H9 (cell line): ENCODE data around the gene PDGFB. TPM values are rescaled to one million over a fixed set of nuclear protein-coding genes. Genes with fewer than 3 reads are reported as not detected.

Source experiments
- DNase-seq: peaks from one replicate; pipeline ENCODE4 v3.0.0-alpha.2; 2017
- H2AFZ ChIP-seq: one replicate; pipeline ENCODE4 v1.6.1; 2013; ENCODE audit warnings: mild to moderate bottlenecking, low read length, control low read depth, moderate library complexity
- H2AK5ac ChIP-seq: 2 replicates; pipeline ENCODE4 v1.6.1; 2013; ENCODE audit warnings: low read length, control low read depth, mixed read lengths; ENCODE audit not compliant: insufficient read length
- H2BK120ac ChIP-seq: one replicate; pipeline ENCODE4 v1.6.1; 2013; ENCODE audit warnings: low read depth, mild to moderate bottlenecking, low read length, control low read depth, inconsistent platforms; ENCODE audit not compliant: poor library complexity, severe bottlenecking
- H2BK12ac ChIP-seq: 2 replicates; pipeline ENCODE4 v1.6.1; 2013; ENCODE audit warnings: low read length, control low read depth, mixed read lengths, low read depth; ENCODE audit not compliant: insufficient read length
- H2BK15ac ChIP-seq: 2 replicates; pipeline ENCODE4 v1.6.1; 2013; ENCODE audit warnings: low read depth, low read length, control low read depth
- H2BK20ac ChIP-seq: one replicate; pipeline ENCODE4 v1.6.1; 2013; ENCODE audit warnings: low read depth, mild to moderate bottlenecking, low read length, control low read depth, inconsistent platforms; ENCODE audit not compliant: poor library complexity, severe bottlenecking
- H2BK5ac ChIP-seq: 2 replicates; pipeline ENCODE4 v1.6.1; 2013; ENCODE audit warnings: low read length, control low read depth, mixed read lengths; ENCODE audit not compliant: insufficient read length
- H3K14ac ChIP-seq: 2 replicates; pipeline ENCODE4 v1.6.1; 2013; ENCODE audit warnings: low read length, control low read depth; ENCODE audit not compliant: insufficient read depth
- H3K18ac ChIP-seq: 2 replicates; pipeline ENCODE4 v1.6.1; 2013; ENCODE audit warnings: low read depth, mild to moderate bottlenecking, mixed read lengths, low read length, control low read depth; ENCODE audit not compliant: insufficient read length
- H3K23ac ChIP-seq: 2 replicates; pipeline ENCODE4 v1.6.1; 2013; ENCODE audit warnings: low read length, control low read depth, mixed read lengths, low read depth; ENCODE audit not compliant: insufficient read length
- H3K23me2 ChIP-seq: 2 replicates; pipeline ENCODE4 v1.6.1; 2013; ENCODE audit warnings: low read depth, mild to moderate bottlenecking, mixed read lengths, low read length, control low read depth; ENCODE audit not compliant: insufficient read length, poor library complexity, severe bottlenecking
- H3K27ac ChIP-seq: 2 replicates; pipeline ENCODE4 v1.5.1; 2013; ENCODE audit warnings: low read length, control low read depth, mixed read lengths, low read depth; ENCODE audit not compliant: insufficient read length
- H3K27me3 ChIP-seq: 2 replicates; pipeline ENCODE4 v1.6.1; 2013; ENCODE audit warnings: low read length, control low read depth, inconsistent platforms; ENCODE audit not compliant: insufficient read depth
- H3K4ac ChIP-seq: 2 replicates; pipeline ENCODE4 v1.6.1; 2013; ENCODE audit warnings: low read depth, mild to moderate bottlenecking, control low read depth, inconsistent platforms, low read length, moderate library complexity
- H3K4me1 ChIP-seq: 2 replicates; pipeline ENCODE4 v1.6.1; 2013; ENCODE audit warnings: low read length, control low read depth, inconsistent platforms; ENCODE audit not compliant: insufficient read depth
- H3K4me2 ChIP-seq: 2 replicates; pipeline ENCODE4 v1.6.1; 2013; ENCODE audit warnings: low read length, control low read depth, mixed read lengths; ENCODE audit not compliant: insufficient read length, insufficient read depth
- H3K56ac ChIP-seq: 2 replicates; pipeline ENCODE4 v1.6.1; 2013; ENCODE audit warnings: low read depth, mild to moderate bottlenecking, mixed read lengths, low read length, control low read depth; ENCODE audit not compliant: insufficient read length
- H3K79me1 ChIP-seq: 2 replicates; pipeline ENCODE4 v1.6.1; 2013; ENCODE audit warnings: low read depth, mild to moderate bottlenecking, moderate library complexity, low read length, control low read depth, inconsistent platforms; ENCODE audit not compliant: insufficient read depth, poor library complexity, severe bottlenecking
- H3K79me2 ChIP-seq: 2 replicates; pipeline ENCODE4 v1.6.1; 2013; ENCODE audit warnings: low read length, control low read depth, inconsistent platforms; ENCODE audit not compliant: insufficient read depth
- H3K9ac ChIP-seq: 2 replicates; pipeline ENCODE4 v1.6.1; 2013; ENCODE audit warnings: low read length, control low read depth, mixed read lengths; ENCODE audit not compliant: insufficient read length; ENCODE audit errors: extremely low read depth
- H3K9me3 ChIP-seq: one replicate; pipeline ENCODE4 v1.6.1; 2013; ENCODE audit warnings: low read depth, low read length, inconsistent platforms; ENCODE audit not compliant: control insufficient read depth
- H3T11ph ChIP-seq: one replicate; pipeline ENCODE4 v1.6.1; 2013; ENCODE audit warnings: mild to moderate bottlenecking, low read length, control low read depth, inconsistent platforms
- H4K20me1 ChIP-seq: one replicate; pipeline ENCODE4 v1.6.1; 2013; ENCODE audit not compliant: control insufficient read depth, insufficient read length, insufficient read depth
- H4K5ac ChIP-seq: 2 replicates; pipeline ENCODE4 v1.6.1; 2013; ENCODE audit warnings: low read depth, mild to moderate bottlenecking, mixed read lengths, low read length, control low read depth; ENCODE audit not compliant: insufficient read length
- H4K8ac ChIP-seq: replicated peaks from 2 replicates; pipeline ENCODE4 v1.6.1; 2013; ENCODE audit warnings: low read length, control low read depth, mixed read lengths, low read depth; ENCODE audit not compliant: insufficient read length
- H4K91ac ChIP-seq: 2 replicates; pipeline ENCODE4 v1.6.1; 2013; ENCODE audit warnings: low read depth, mild to moderate bottlenecking, moderate library complexity, mixed read lengths, low read length, control low read depth; ENCODE audit not compliant: insufficient read length
- H3K27ac Mint-ChIP-seq, 3 experiments: 2 replicates in 2 of 3; 3 replicates in 1 of 3; pipeline ENCODE4 v1.8.0; 2020 to 2021; ENCODE audit warnings: mixed read lengths in 3 of 3, mild to moderate bottlenecking in 1 of 3, moderate library complexity in 1 of 3
- H3K27me3 Mint-ChIP-seq: 2 replicates; pipeline ENCODE4 v1.8.0; 2021; ENCODE audit warnings: low read depth, mild to moderate bottlenecking, moderate library complexity, mixed read lengths
- H3K36me3 Mint-ChIP-seq, 3 experiments: 2 replicates in 2 of 3; 3 replicates in 1 of 3; pipeline ENCODE4 v1.8.0; 2020 to 2021; ENCODE audit warnings: low read depth in 3 of 3, mixed read lengths in 3 of 3; ENCODE audit not compliant: insufficient read depth in 1 of 3
- H3K4me1 Mint-ChIP-seq, 2 experiments: 2 replicates each; pipeline ENCODE4 v1.8.0; 2020; ENCODE audit warnings: mixed read lengths in 2 of 2
- H3K4me3 Mint-ChIP-seq, 2 experiments: 2 replicates in 1 of 2; 3 replicates in 1 of 2; pipeline ENCODE4 v1.8.0; 2020 to 2021; ENCODE audit warnings: mild to moderate bottlenecking in 2 of 2, mixed read lengths in 2 of 2, moderate library complexity in 1 of 2
- H3K9me3 Mint-ChIP-seq, 2 experiments: 2 replicates in 1 of 2; 3 replicates in 1 of 2; pipeline ENCODE4 v1.8.0; 2020; ENCODE audit warnings: mild to moderate bottlenecking in 2 of 2, mixed read lengths in 2 of 2, moderate library complexity in 1 of 2
- WGBS: extraction: QIAGEN DNeasy Blood & Tissue Kit; methylation state at CpG from one replicate; pipeline ENCODE4 v1.1.7; 2013; ENCODE audit warnings: missing lambda C conversion rate, low lambda C conversion rate, mixed read lengths; ENCODE audit not compliant: insufficient read length; ENCODE audit errors: extremely low coverage; 5-methylcytosine and 5-hydroxymethylcytosine counted together
- total RNA-seq: library from RNA; stranded (reverse); gene quantifications from 2 replicates; pipeline ENCODE4 v1.2.1, GENCODE V29; 2021
- TF ChIP-seq, protein P1 (sequence below): fragments of 200-600 bp; sonication (generic); conservative IDR thresholded peaks from 3 replicates; pipeline ENCODE4 v1.8.0; 2021; ENCODE audit warnings: antibody characterized with exemption, mild to moderate bottlenecking

PDGFB gene
- total RNA-seq, 1 experiment from 2014 or later = 6.1 TPM

- Histone ChIP-seq H3K23ac (no peak overlapping the region), H3K14ac (peak overlapping the region; percentile 92), H2BK5ac (peak overlapping the region; percentile 94), H3K27ac (peak overlapping the region; percentile 80), H2AK5ac (peak overlapping the region; percentile 62), H4K5ac (peak overlapping the region; percentile 99), H2BK15ac (no peak overlapping the region), H3K56ac (no peak overlapping the region), H3K18ac (peak overlapping the region; percentile 91), H4K20me1 (peaks cover 5% of the 10 kb centered on the region), H3K9ac (peak overlapping the region; percentile 23), H3K4ac (peak overlapping the region; percentile 89), H3K4me2 (no peak overlapping the region), H3K4me1 (peaks cover 12% of the 10 kb centered on the region; the same call in 1 of the 2 replicates), H3T11ph (peak overlapping the region; percentile 85), H3K27me3 (no peaks in the 10 kb centered on the region), H3K9me3 (no peaks in the 10 kb centered on the region), H4K8ac (peak overlapping the region; percentile 97), H2BK20ac (peak overlapping the region; percentile 90), H4K91ac (peak overlapping the region; percentile 100), H2BK12ac (peak overlapping the region; percentile 99), H2AFZ (no peak overlapping the region), H3K23me2 (no peaks in the 10 kb centered on the region), H2BK120ac (peak overlapping the region; percentile 84), H3K79me2 (no peaks in the 10 kb centered on the region), H3K79me1 (no peaks in the 10 kb centered on the region)
- Mint-ChIP-seq H3K36me3 (no peaks in the 10 kb centered on the region), H3K27ac (peak overlapping the region; percentile 98 to 100 (median 99)), H3K9me3 (no peaks in the 10 kb centered on the region; a peak in 1 of 5 replicates), H3K4me3 (no peak overlapping the region; a peak in 1 of 5 replicates), H3K27me3 (no peaks in the 10 kb centered on the region; the same call in 1 of the 2 replicates), H3K4me1 (peaks cover 70 to 90% of the 10 kb centered on the region in 2 experiments)
- TF ChIP-seq, protein P1, sequence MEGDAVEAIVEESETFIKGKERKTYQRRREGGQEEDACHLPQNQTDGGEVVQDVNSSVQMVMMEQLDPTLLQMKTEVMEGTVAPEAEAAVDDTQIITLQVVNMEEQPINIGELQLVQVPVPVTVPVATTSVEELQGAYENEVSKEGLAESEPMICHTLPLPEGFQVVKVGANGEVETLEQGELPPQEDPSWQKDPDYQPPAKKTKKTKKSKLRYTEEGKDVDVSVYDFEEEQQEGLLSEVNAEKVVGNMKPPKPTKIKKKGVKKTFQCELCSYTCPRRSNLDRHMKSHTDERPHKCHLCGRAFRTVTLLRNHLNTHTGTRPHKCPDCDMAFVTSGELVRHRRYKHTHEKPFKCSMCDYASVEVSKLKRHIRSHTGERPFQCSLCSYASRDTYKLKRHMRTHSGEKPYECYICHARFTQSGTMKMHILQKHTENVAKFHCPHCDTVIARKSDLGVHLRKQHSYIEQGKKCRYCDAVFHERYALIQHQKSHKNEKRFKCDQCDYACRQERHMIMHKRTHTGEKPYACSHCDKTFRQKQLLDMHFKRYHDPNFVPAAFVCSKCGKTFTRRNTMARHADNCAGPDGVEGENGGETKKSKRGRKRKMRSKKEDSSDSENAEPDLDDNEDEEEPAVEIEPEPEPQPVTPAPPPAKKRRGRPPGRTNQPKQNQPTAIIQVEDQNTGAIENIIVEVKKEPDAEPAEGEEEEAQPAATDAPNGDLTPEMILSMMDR = no peak
- no CpG with 5 or more reads among the region's 23 CpGs for WGBS
- peak; percentile 88 for DNase-seq
Observed at GRCh38 chr22:39176143-39176713, 68.6 kb downstream of the PDGFB start.
